ENCODE data around the gene KICS2. TPM values are rescaled to one million over a fixed set of nuclear protein-coding genes. Genes with fewer than 3 reads are reported as not detected.
"Not testable (repeated sequence)": the region's sequence is repeated elsewhere in the genome, so short reads cannot be mapped to it uniquely, and the experiment has no call there.

Gene KICS2
- total RNA-seq: 6.8 TPM

DNA sequence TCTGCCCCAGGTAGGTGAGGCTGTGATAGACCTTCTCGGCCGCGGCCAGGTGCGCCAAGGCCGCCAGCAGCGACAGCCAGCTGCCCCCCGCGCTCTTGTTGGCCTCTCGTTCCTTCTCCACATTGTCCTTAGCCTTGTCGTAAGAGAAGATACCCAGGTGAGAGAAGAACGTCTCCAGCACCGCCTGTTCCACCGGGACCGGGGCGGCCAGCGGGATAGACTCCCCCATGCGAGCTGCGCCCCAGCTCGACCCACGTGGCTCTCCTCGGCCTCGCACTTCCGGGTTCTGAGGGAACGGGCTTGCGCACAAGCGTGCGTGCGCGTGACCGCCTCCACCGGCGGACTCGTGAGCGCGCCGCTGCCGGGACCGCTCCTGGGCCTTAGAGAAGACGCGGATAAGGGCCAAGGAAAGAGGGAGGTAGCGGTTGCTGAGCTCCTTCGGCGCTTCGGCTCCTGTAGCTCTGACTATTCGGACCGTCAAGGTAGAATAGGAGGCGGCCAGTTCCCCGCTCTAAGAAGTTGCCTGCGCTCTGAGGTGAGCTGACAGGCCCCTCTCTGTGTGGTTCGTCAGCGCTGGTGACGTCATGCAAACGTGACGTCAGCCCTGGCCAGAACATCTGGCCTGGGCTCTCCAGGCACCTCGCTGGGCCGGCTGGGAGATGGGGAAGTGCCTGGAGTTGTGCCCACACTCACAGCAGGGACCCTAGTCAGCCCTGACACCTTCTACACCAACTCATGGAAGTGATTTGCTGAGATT is at the start of gene KICS2:
Gene KICS2 (minus strand): TSS at position 288 of the 757 bp plus-strand sequence. CDS start 59 bp downstream, at position 229.
- peak; percentile 94 for DNase-seq (ENCODE audit: low spot score)

DNA sequence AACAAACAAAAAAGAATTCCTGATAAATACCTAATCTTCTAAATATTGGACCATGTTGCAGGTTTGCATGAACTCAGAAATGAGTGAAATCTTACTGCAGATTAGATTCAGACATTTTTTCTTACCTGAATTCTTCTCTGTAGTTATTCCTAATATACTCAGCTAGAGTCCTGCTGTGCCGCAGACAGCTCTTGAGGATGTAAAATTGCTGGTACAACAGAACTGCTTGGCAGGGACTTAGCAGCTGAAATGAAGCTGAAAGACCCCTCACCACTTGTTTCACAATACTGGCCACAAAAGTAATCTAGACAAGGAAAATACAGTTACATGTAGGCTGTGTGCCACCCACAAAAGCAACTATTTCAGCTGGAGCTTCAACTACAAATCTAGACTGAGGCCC is 48.3 kb upstream of the KICS2 start:
- DNase-seq (ENCODE audit: low spot score): no peak

DNA sequence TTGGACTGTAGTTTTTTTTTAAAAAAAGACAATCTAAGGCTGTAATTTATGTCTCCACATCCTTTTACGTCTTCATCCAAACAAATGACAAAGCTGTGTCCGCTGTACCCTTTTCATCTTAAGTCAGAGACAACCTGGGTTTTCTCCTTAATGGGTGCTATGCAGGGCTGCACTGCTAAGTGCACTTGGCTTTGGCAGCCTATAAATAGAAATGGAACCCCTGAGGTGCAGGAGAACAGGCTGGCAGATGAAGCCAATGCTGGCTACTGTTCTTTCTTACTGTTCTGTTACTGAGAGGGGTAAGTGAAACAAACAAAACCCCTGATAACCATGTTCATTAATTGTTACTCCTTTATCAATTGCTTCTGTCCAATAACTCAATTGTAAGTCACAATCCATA is 47.1 kb upstream of the KICS2 start:
- no peak for DNase-seq (ENCODE audit: low spot score)

DNA sequence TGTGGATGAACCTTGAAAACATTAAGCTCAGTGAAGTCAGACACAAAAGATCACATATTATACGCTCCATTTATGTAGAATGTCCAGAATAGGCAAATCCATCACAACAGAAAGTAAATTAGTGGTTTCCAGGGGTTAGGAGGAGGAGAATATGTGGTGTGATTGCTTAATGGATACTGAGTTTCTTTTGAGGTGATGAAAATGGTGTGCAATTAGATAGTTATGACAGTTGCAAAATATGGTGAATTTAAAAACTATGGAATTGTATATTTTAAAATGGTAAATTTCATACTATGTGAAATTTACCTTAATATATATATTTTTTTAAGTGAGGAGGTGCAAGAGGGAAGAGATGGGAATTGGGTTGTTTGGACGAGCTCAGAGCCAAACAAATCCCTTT is 46.3 kb upstream of the KICS2 start:
- no peak for DNase-seq (ENCODE audit: low spot score)

DNA sequence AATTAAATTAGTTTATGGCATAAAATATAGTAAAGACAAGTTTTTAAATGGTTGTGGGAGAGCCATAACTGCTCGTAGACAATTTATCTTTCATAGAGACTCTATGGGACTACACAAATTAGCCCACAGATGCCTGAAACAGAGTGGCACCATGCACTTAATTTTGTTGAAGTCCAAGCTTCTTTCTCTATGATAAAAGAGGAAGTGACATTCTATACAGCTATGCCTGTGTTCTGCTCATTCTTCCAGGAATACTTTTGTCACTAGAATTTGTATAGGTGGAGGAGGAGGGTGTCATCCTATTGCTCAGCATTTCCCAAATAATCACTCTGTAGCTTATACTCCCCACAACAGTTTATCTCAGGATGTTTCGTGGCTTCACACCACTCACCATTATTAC is 43.7 kb upstream of the KICS2 start:
- DNase-seq (ENCODE audit: low spot score): no peak

DNA sequence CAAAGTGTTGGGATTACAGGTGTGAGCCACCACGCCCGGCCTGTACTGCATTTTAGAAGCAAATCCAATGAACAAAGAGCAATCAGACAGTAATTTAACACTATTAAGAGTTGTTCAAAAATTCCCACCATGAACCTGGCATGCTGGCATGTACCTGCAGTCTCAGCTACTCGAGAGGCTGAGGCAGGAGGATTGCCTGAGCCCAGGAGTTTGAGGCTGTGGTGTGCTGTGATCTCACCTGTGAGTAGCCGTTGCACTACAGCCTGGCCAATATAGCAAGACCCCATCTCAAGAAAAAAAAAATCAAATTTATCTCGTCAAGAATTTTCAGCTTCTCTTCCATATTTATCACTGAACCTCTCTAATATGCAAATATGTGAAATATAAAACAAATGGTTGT is 39.7 kb upstream of the KICS2 start:
- no peak for DNase-seq (ENCODE audit: low spot score)

DNA sequence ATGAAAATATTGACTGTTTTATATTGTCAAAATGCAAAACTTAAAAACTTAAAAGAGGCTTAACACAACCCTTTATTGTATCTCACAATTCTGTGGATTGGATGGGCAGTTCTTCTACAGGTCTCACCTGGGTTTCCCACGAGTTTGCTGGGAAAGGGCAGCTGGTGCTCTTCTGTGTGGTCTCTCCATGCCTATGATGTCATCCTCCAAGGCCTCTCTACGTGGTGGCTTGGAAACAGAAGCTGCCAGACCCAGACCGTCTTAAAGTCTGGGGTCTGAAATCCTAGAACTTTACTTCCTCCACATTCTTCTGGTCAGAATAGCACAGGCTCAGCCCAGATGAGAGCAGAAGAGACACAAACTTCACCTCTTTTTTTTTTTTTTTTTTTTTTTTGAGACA is 36.5 kb upstream of the KICS2 start:
- DNase-seq (ENCODE audit: low spot score): no peak

DNA sequence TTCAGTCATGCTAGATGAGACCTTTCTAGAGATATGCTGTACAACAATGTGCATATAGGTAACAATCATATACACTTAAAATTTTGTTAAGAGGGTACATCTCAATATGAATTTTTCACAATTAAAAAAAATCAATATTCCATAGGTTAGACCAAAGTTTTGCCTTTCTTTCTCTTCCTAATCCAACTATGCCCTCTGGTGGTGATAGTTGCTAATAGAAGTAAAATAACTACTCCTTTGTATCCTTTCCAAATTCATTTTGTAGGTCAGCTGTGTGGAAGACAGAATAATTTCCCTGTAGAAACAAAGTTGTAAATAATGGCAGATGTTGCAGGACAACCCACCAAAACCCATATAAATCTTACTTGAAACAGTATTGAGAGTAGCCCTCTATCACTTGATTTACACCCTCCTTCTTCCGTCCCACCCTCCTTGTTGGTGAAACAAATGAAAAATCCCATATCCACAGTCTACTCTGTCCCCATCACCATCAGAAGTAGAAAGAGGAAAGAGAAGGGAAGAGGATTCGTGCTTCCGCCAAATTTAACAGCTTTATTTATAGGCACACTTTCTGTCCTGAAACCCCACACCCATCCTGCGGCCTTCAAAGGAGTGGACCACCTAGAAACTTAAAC is 34.2 kb upstream of the KICS2 start:
- DNase-seq (ENCODE audit: low spot score): no peak

DNA sequence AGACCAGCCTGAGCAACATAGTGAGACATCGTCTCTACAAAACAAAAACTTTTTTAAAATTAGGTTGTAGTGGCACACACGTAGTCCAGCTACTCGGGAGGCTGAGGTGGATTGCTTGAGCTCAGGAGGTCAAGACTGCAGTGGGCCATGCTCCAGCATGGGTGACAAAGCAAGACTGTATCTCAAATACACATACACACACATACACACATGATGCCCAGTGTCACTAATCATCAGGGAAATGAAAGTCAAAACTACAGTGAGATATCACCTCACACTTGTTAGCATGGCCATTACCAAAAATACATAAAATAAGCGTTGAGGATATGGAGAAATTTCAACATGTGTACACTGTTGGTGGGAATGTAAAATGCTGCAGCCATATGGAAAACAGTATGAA is 33.2 kb upstream of the KICS2 start:
- DNase-seq (ENCODE audit: low spot score): no peak

DNA sequence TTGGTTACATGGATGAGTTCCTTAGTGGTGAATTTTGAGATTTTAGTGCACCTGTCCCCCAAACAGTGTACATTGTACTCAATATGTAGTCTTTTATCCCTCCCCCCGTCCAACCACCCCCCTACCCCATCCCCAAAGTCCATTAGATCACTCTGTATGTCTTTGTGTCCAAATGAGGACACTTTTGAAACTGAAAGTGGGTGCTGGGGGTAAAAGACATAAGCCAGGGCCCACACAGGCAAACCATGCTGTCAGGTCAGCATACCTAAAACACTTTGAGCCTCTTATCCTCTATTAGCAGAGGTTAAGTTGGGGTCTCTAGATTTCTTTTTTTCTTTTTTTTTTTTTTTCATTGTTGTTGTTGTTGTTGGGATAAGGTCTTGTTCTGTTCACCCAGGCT is 31.3 kb upstream of the KICS2 start:
- DNase-seq (ENCODE audit: low spot score): no peak

DNA sequence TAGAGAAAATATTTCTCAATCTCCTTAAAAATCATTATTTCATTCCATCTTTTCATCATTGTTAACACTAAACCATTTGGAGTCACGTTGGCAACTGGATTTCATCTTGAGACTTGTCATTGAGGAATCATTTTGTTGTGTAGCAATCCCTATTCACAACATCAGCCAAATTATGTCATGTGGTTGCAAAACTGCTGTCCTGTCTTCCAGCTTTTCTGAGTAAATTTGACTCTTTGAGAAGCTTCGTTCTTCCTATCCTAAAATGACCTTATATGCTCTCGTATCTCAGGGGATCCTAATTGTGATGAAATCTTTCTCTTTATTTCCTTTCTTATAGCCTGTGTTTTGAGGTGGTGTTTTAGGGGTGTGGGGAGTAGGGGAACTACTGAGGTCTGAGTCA is 30.6 kb upstream of the KICS2 start:
- DNase-seq (ENCODE audit: low spot score): no peak

DNA sequence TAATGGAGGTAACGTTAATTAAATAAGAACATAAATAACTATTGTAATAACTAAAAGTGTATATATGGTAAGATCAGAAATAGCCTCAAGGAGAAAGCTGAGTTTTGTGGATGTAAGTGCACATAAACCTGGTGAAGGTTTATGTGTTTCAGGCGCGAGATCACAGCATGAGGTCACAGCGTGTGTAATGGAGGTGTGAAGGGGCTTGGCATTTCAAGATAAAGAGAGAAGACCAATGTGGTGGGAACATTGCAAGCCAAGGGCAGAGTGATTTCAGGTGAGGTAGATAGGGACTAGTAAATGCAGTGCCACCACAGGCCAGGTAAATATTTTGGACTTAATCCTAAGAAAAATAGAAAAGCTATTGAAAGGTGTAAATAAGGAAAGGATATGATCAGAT is 21.7 kb upstream of the KICS2 start:
- no peak for DNase-seq (ENCODE audit: low spot score)

DNA sequence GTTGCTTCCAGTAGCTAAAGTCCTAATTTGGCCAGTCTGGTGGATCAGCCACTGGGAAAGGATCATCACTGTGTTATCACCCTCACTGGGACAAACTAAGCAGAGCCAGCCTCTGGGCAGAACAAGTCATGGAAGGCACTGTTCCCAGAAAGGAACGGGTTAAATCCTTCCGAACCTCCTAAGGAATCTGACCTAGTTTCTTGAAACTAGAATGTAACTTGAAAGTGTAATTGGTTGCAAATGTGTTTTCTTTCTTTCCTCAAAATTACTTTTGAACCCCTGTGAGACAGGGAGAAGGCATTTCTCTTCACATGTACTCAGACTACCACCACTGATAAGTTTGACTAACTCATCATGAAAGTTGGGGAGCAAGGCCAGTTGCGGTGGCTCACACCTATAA is 18.7 kb upstream of the KICS2 start:
- no peak for DNase-seq (ENCODE audit: low spot score)

DNA sequence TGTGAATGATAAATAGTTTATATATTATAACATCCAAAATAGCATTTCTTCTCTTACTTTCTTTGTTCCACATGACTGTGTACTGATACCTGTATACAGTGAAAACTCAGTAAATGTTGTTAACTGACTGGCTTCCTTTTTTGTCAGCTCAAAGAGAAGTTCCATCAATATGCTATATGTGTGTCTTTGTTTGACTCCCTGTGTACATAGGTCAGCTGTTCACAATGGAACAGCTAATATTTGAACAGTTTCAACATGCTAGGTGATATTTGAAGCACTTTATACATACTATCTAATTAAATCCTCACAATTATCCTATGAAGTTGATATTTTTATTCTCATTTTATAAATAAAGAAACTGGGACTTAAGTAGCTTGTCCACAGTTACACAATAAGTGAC is 15.3 kb upstream of the KICS2 start:
- no peak for DNase-seq (ENCODE audit: low spot score)

DNA sequence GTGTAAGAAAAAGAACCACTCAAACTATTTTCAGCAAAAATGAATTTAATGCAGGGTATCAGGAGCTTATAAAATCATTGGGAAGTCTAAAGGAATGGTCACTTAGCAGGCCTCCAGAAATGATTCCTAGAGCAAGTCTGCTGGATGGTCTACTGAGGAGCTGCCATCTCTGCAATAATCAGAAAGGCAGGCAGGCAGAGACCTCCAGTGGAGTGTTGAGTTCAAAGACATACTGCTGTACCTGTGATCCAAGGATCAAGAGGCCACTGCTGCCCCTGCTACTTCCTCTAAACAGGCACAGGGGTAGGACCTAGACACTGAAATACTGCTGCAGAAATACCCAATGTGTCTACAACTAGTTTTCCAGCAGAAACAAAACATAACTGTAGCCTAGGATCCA is 14.5 kb upstream of the KICS2 start:
- no peak for DNase-seq (ENCODE audit: low spot score)

DNA sequence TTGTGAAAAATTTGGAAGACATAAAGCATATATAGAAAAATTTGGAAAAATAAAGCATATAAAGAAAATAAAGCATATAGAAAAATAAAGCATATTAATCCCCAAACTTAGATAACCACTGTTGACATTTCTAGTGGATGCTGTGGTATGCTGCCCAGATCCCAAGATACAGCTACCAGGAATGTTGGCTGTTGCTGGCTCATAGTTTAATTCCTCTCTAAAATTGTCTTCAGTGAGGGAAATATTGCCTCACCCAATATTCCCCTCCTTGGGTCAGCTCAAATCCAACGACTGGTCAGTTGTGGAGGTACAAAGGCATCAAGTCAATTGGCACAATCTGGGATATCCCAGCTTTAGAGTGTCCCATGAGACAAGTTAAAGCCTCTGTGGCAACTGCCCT is 10.1 kb upstream of the KICS2 start:
- DNase-seq (ENCODE audit: low spot score): no peak

DNA sequence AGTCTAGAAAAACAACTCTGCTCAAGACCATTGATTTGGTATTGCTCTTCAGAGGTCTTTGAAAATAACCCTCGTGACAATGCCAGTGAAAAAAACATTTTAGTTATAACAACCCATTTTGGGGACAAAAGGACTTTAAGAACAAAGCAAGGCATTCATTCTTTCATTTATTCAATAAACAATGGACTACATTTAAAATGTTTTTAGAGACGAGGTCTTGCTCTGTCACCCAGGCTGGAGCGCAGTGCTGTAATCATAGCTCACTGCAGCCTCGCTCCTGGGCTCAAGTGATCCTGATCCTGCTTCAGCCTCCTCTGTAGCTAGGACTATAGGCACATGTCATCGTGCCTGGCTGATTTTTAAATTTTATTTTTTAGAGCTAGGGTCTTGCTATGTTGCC is 7.7 kb upstream of the KICS2 start:
- no peak for DNase-seq (ENCODE audit: low spot score)

DNA sequence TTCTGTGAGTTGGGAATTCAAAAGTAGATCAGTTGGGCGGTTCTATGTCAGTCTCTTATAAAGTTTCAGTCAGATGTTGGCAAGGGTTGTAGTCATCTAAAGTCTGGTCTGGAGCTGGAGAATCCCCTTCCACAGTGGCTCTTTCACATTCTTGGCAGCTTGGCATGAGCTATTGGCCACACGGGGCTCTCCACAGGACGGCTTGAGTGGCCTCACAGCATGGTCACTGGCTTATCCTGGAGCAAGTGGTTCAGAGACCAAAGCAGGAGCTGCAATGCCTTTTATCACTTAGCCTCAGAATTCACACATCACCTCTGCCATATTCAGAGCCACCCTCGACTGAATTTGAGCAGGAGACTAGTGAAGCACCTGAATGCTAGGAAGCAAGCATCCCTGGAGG is 7.1 kb upstream of the KICS2 start:
- DNase-seq (ENCODE audit: low spot score): no peak

DNA sequence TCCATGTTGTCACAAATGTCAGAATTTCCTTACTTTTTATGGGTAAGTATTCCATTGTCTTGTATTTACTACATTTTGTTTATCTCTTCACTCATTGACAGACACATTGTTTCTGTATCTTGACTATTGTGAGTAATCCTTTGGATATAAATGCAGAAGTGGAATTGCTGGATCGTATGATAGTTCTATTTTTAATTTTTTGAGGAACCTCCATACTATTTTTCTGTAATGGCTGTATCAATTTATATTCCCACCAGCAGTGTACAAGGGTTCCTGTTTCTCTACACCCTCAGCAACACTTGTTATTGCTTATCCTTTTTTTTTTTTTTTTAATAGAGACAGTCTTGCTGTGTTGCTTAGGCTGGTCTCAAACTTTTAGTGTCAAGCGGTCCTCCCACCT is 3.5 kb upstream of the KICS2 start:
- DNase-seq (ENCODE audit: low spot score): no peak

DNA sequence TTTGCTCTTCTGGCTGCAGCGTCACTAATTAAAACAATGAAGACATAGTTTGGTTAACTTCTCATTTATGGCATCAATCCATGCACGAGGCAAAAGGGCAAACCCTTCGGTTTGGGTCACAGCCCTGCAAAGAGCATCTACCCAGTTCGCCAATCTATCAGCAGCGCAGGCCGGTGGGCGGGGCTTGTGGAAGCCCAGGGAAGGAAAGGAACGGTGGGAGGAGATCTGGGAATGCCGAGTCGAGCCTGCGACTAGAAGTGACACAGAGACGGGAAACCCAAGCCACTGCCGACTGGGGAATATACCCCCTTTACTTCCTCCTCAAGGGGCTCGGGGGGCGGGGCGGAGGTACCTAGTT is 466 bp downstream of the KICS2 start:
- peak; percentile 83 for DNase-seq (ENCODE audit: low spot score)

DNA sequence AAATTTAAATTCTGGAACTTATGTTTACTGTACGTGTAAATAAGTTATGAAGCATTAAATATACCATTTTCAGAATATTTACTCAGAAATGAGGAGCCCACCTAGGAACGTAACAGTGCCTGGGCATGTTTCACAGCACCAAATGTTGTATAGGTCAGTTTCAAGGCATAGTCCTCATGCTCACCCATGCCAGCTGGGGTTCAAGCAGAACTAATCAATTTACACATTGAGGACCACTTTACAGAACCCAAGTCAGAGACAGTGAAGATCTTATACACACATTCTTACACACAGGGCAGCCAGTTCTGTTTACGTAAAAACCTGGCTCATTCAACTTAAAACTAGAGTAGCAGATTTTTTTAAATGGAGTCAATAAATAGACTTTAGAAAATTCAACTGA is 2.0 kb downstream of the KICS2 start:
- DNase-seq (ENCODE audit: low spot score): no peak

DNA sequence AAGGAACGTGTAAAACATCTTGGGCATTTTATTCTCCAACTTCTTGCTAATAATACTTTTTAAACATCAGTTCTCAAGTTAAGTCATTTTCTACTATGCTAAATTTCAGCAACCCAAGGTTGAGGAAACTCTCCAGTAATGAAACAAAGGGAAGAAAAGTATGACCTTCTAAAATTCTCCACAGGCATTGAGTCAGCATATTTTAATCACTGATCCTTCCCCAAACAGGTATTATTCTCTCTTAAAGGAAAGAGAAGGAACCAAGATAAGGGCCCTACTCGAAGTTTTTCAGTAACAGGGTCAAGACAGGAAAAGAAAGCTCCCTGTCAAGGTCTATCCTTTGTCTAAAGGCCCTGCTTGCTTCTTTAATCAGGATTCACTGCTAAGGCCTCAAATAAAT is 3.0 kb downstream of the KICS2 start:
- DNase-seq (ENCODE audit: low spot score): no peak

DNA sequence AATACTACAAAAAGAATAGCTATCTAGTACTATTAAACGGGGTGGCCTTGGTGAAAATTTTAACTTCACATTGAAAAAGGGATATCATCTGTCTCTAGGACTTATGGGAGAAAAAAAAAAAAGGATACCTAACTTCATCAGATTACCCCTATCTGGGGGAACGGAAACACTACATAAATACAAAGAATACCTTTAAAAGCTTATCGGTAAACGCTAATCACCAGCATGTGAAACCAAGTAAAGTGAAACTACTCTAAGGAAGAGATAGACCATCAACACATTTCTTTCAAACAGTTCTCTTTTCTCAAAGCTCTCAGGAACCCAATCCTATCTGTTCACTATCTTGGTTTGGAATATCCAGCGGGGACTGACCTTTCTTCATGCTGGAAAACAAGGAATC is 3.5 kb downstream of the KICS2 start:
- DNase-seq (ENCODE audit: low spot score): no peak

DNA sequence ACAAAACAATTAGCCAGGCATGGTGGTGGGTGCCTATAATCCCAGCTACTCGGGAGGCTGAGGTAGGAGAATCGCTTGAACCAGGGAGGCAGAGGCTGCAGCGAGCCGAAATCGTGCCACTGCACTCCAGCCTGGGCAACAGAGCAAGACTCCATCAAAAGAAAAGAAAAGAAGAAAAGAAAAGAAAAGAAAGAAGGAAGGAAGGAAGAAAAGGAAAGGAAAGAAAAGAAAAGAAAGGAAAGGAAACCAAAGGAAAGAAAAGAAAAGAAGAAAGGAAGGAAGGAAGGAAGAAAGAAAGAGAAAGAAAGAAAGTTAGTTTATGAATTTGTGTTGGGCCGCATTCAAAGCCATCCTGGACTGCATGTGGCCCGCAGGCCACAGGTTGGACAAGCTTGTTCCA is 4.5 kb downstream of the KICS2 start:
- not testable (repeated sequence) for DNase-seq (ENCODE audit: low spot score)
